Glutamatergic neuron (in vitro differentiated cells): Measurements from ENCODE around the gene CREBRF. TPM values are rescaled to one million over a fixed set of nuclear protein-coding genes. Genes with fewer than 3 reads are reported as not detected.

Experiments used
- DNase-seq: peaks from one replicate; pipeline ENCODE4 v3.0.0; 2022
- H3K27ac Mint-ChIP-seq: one replicate; pipeline ENCODE4 v1.8.0; 2020; ENCODE audit warnings: mild to moderate bottlenecking, mixed read lengths, inconsistent platforms; ENCODE audit not compliant: unreplicated experiment
- H3K27me3 Mint-ChIP-seq: one replicate; pipeline ENCODE4 v1.8.0; 2020; ENCODE audit warnings: mild to moderate bottlenecking, moderate library complexity, mixed read lengths, inconsistent platforms; ENCODE audit not compliant: unreplicated experiment
- H3K36me3 Mint-ChIP-seq: one replicate; pipeline ENCODE4 v1.8.0; 2020; ENCODE audit warnings: mild to moderate bottlenecking, mixed read lengths, inconsistent platforms; ENCODE audit not compliant: unreplicated experiment
- H3K4me1 Mint-ChIP-seq: one replicate; pipeline ENCODE4 v1.8.0; 2020; ENCODE audit warnings: mild to moderate bottlenecking, low read depth, mixed read lengths, inconsistent platforms; ENCODE audit not compliant: unreplicated experiment
- H3K4me3 Mint-ChIP-seq: one replicate; pipeline ENCODE4 v1.8.0; 2020; ENCODE audit warnings: mild to moderate bottlenecking, mixed read lengths, inconsistent platforms; ENCODE audit not compliant: unreplicated experiment
- H3K9me3 Mint-ChIP-seq: one replicate; pipeline ENCODE4 v1.8.0; 2020; ENCODE audit warnings: mild to moderate bottlenecking, moderate library complexity, mixed read lengths, inconsistent platforms; ENCODE audit not compliant: unreplicated experiment
- CTCF ChIP-seq: fragments of 200-600 bp; sonication (generic); IDR thresholded peaks from one replicate; pipeline ENCODE4 v1.5.0; 2021; ENCODE audit not compliant: partially characterized antibody, unreplicated experiment
- total RNA-seq: library from RNA; stranded (reverse); fragmentation: NEBNext Ultra II Directional; extraction: Animal tissue kit (Norgen Biotek cat#: 25700); gene quantifications from one replicate; pipeline ENCODE4 v1.2.1, GENCODE V29; 2021; ENCODE audit not compliant: unreplicated experiment

Gene CREBRF
- total RNA-seq, 1 donor from 2014 or later: 16.6 TPM

GRCh38 chr5:173161148-173161547 lies 105.0 kb downstream of the CREBRF start:
- no peaks in the 10 kb centered on the region for H3K27me3 Mint-ChIP-seq
- H3K36me3 Mint-ChIP-seq: no peaks in the 10 kb centered on the region
- H3K4me1 Mint-ChIP-seq: peaks cover 8% of the 10 kb centered on the region
- TF ChIP-seq CTCF: no peak
- no peaks in the 10 kb centered on the region for H3K9me3 Mint-ChIP-seq
- H3K4me3 Mint-ChIP-seq: no peak overlapping the region
- H3K27ac Mint-ChIP-seq: no peak overlapping the region
- no peak for DNase-seq

- Mint-ChIP-seq H3K36me3 (no peaks in the 10 kb centered on the region), H3K27me3 (peaks cover 1% of the 10 kb centered on the region), H3K4me3 (no peak overlapping the region), H3K4me1 (peaks cover 9% of the 10 kb centered on the region), H3K9me3 (no peaks in the 10 kb centered on the region), H3K27ac (no peak overlapping the region)
- no peak for DNase-seq
- TF ChIP-seq CTCF: no peak
These were observed 107.1 kb downstream of the CREBRF start for GRCh38 chr5:173163219-173163618.

GRCh38 chr5:173165177-173166016 lies 109.2 kb downstream of the CREBRF start:
- no peak for TF ChIP-seq CTCF
- no peak overlapping the region for H3K27ac Mint-ChIP-seq

GRCh38 chr5:173172166-173172565 lies 116.0 kb downstream of the CREBRF start:
- DNase-seq: no peak
- H3K27me3 Mint-ChIP-seq: peaks cover 4% of the 10 kb centered on the region
- H3K9me3 Mint-ChIP-seq: no peaks in the 10 kb centered on the region
- H3K27ac Mint-ChIP-seq: no peak overlapping the region
- no peak for TF ChIP-seq CTCF
- H3K4me1 Mint-ChIP-seq: no peaks in the 10 kb centered on the region
- no peak overlapping the region for H3K4me3 Mint-ChIP-seq
- H3K36me3 Mint-ChIP-seq: no peaks in the 10 kb centered on the region

More at GRCh38 chr5:173165177-173166016, 109.2 kb downstream of the CREBRF start:
- Mint-ChIP-seq H3K4me3 (no peak overlapping the region), H3K4me1 (peaks cover 9% of the 10 kb centered on the region), H3K36me3 (no peaks in the 10 kb centered on the region), H3K9me3 (no peaks in the 10 kb centered on the region), H3K27me3 (peaks cover 2% of the 10 kb centered on the region)
- DNase-seq: no peak

- H3K9me3 Mint-ChIP-seq: no peaks in the 10 kb centered on the region
- H3K27ac Mint-ChIP-seq: no peak overlapping the region
- peaks cover 9% of the 10 kb centered on the region for H3K36me3 Mint-ChIP-seq
- no peak for TF ChIP-seq CTCF
- DNase-seq: no peak
- no peaks in the 10 kb centered on the region for H3K4me1 Mint-ChIP-seq
- peaks cover 3% of the 10 kb centered on the region for H3K27me3 Mint-ChIP-seq
- no peak overlapping the region for H3K4me3 Mint-ChIP-seq
These were observed 119.4 kb downstream of the CREBRF start for GRCh38 chr5:173175523-173175922.
